Testis (tissue), 2 donors: ENCODE measurements around the gene LRRC7.

ENCODE experiments used
- CTCF ChIP-seq, 3 experiments: fragments of 450-650 bp in 2 of 3; fragments of 200-600 bp in 1 of 3; sonication (generic) in 1 of 3; IDR thresholded peaks; one replicate each; pipeline ENCODE4 v1.5.1; 2016 to 2019; ENCODE audit warnings: antibody characterized with exemption in 3 of 3, mild to moderate bottlenecking in 2 of 3, moderate library complexity in 1 of 3
- POLR2A ChIP-seq: fragments of 450-650 bp; IDR thresholded peaks from one replicate; pipeline ENCODE4 v1.6.1; 2017; ENCODE audit warnings: antibody characterized with exemption, mild to moderate bottlenecking, moderate library complexity

- TF ChIP-seq CTCF (IDR thresholded peaks at IDR 0.05) (no peak), POLR2A (no peak)
These were observed 511.8 kb downstream of the LRRC7 start for GRCh38 chr1:70079546-70079945.
